Measurements from ENCODE around the gene ACBD5.
"Not testable (repeated sequence)": the region's sequence is repeated elsewhere in the genome, so short reads cannot be mapped to it uniquely, and the experiment has no call there.

The ACBD5 gene

DNA sequence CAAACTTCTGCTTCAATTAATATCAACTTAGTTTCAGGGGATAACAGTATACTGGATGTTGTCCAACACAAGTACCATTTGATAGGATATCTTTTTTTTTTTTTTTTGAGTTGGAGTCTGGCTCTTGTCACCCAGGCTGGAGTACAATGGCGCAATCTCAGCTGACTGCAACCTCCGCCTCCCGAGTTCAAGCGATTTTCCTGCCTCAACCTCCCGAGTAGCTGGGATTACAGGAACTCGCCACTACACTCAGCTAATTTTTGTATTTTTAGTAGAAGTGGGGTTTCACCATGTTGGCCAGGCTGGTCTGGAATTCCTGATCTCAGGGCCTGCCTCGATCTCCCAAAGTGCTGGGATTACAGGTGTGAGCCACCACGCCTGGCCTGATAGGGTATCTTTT, 3.1 kb downstream of the ACBD5 start:
- DNase-seq: not testable (repeated sequence)

DNA sequence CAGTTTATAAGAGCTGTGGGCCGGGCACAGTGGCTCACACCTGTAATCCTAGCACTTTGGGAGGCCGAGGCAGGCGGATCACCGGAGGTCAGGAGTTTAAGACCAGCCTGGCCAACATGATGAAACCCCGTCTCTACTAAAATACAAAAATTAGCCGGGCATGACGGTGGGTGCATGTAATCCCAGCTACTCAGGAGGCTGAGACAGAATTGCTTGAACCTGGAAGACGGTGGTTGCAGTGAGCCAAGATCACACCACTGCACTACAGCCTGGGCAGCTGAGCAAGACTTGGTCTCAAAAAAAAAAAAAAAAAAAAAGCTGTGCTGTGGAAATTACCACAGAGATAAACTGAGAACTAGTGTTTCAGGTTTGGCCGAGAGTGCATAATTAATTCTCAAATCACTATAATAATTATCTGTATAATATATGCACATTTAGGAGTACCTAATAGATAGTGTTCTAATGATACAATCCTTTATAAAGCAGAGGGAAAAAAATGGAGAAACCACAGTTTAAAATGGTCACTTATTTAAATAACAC, 3.9 kb downstream of the ACBD5 start:
- DNase-seq: not testable (repeated sequence)

DNA sequence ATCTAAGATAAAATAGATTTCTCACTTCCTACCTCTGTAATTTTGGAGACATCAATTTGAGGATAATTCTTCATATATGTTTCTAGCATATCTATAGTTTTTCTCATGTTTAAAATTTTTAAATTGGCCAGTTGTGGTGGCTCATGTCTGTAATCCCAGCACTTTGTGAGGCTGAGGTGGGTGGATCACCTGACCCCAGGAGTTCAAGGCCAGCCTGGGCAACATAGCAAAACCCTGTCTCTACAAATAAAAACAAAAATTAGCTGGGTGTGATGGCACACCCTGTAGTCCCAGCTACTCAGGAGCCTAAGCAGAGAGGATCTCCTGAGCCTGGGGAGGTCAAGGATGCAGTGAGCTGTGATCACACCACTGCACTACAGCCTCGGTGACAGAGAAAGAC, 4.9 kb downstream of the ACBD5 start:
- no peak for DNase-seq

DNA sequence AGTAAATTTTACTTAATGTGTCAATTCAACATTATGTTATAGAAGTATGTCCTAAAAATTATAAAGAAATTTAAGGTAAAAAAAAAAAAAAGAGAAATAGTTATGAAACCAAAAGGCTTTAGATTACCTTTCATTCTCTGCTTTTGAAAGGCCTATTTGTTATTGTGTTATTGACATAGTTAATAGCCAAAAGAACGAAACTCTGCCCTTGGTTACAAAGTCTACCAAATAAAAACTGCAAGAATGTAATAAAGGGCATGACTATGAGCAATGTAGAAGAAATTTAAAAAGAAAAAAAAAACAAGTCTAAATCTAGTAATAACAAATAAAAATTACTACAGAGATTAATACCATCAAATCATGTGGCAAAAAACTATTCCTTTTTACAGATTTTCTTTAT, 10.6 kb downstream of the ACBD5 start:
- DNase-seq: no peak

DNA sequence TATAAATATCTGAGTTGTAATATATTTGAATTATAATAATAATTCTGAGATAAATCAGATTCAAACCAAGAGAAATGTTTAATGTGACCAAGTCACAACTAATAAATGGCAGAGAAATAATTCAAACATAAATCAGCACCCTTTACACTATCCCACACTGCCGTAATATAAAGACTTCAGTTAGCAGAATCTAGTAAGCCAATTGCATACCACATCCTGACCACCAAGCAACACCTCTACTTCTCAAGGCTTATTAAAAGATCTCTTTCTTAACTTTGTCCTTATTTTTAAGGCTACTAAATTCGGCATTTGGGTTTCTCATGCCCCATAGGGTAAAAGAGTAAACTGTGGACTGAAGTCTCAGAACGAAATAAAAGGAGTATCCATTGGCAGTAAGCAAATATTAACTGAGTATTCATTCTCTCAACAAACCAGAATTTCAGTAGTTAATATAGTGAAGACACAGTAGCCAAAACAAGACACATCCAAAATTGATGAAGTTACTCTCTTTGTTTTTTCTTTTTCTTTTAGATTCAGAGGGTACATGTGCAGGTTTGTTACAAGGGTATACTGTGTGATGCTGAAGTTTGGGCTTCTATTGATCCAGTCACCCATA, 14.8 kb downstream of the ACBD5 start:
- no peak for DNase-seq

DNA sequence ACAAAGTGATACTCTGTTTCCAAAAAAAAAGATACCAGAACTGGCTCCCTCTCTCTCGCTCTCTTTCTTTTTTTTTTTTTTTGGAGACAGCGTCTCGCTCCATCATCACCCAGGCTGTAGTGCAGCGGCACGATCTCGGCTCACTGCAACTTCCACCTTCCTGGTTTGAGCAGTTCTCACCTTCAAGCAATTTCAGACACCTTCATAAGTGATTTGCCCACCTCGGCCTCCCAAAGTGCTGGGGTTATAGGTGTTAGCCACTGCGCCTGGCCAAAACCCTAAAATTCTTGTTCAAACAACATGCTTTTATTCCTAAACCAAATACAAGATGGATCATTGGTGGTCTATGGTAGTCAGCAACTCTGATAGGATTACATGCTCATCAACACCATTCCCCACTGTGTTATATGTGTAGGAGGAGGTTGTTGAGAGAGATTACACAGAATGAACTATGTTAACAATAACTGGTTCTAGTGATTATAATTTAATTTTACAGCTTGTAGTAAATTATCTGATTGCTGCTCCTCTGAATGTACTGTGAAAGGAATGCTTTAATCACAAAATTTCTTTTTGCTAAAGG, 15.5 kb downstream of the ACBD5 start:
- DNase-seq: peak; percentile 28

DNA sequence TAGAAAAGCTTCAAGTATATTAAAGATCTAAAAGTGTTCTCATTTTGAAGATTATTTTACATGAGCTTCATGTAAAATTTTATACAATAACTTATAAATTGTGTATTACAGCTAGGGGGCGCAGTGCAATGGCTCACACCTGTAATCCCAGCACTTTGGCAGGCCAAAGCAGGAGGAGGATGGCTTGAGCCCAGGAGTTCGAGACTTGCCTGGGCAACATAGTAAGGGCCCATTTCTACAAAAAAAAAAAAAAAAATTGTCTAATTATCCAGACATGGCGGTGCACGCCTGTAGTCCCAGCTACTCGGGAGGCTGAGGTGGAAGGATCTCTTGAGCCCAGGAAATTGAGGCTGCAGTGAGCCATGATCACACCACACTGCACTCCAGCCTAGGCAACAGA, 16.6 kb downstream of the ACBD5 start:
- DNase-seq: no peak

DNA sequence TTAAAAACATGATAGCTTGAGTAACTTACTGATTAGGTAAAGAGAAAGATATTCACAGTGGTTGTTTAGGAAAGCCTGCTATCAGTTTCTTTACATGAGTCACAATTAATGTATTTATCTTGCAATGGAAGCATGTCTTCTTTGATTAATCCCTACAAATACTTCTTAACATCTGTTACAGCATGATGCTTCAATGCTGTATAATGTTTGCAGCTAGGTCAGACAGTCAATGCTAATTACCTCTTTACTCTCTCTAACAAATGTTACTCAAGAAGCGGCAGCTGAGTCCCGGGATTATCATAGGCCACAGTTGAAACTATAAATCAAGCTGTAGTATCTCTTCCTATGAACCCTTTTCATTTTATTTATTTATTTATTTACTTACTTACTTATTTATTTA, 33.2 kb downstream of the ACBD5 start:
- no peak for DNase-seq

DNA sequence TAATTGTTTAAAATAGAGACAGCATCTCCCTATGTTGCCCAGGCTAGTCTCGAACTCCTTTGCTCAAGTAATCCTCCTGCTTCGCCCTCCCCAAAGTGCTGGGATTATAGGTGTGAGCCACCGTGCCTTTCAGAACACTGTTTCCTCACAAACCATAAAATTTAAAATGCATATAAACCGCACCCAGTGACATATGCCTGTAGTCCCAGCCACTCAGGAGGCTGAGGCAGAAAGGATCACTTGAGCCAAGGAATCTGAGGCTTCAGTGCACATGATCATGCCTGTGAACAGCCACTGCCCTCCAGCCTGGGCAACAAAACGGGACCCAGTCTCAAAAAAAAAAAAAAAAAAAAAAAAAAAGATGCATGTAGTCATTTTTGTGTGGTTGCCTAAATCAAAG, 36.8 kb downstream of the ACBD5 start:
- no peak for DNase-seq

DNA sequence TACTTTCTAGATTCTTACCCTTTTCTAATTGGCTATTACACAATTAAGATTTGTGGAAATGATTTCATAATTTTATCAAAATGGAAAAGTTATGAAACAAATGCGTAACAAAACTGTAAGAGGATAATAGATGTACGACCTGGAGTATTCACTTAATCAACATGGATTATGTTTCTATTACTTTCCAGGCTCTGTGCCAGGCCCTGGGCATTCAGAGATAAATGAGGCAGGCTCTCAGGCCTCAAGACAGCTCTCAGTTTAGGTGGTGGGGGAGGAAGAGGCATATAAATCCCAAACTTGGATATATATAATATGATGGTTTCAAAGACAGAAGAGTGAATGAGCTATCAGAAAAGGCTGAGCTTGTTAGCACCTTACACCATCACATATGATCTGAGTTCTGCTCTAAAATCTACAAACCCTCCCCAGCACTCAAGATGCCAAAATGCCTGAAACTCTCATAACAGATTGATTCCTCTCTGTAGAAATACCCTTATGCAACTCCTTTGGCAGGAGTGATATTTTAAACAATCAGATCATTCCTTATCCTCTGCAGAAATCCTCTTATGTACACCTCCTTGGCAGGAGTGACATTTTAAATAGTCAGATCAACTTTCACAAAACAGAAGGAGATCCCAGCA, 42.5 kb downstream of the ACBD5 start:
- no peak for DNase-seq

DNA sequence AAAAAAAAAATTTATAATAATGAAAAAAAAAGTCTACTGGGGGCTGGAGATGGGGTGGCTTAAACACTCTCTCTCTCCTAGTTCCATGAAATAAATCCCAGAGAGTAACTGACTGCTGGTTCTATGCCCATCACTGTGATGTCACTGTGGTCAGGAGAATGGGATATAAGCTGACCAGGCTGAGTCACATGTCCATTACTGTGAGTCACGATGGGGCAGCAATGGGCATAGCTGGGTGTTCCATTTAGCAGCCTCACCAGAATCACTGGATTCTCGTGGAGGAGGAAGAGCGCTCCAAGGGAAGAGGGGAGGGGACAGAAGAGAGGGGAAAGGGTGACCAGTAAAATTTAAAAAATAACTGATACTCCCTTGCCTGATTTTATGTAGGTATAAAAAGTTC, 48.3 kb downstream of the ACBD5 start:
- no peak for DNase-seq

DNA sequence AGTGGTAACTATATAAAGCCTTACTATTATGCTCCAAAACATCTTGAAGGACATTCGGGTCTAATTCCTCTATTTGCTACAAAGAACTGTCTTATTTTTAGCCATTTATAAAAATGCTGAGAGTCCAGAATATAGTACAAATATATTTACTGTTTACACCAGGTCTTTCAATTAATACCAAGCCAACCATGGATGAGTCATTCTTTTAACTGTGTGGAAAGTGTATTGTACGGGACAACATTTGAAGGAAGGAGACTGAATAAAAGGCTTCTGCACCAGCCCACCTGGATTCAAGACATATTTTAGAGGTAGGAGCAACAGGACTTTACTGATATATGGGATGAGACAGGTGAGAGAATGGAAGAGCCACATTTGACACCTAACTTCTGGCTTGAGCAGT, 50.1 kb downstream of the ACBD5 start:
- DNase-seq: no peak

DNA sequence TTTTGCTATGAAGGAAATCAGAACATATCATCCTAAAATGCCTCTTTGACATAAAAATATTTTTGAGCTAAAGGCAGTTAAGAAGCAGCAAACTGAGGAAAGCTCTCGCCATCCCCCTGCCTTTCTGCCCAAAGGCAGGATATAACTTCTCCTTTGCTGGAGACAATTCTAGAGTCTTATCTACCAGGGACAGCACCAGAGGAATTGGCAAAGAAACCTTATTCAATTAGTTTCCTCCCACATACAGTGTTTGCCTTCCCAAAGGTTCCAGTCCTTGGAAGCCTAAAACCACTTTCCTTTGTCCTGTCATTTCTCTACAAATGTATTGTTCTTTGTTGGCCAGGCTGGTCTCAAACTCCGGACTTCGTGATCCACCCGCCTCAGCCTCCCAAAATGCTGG, 51.7 kb downstream of the ACBD5 start:
- DNase-seq: no peak

DNA sequence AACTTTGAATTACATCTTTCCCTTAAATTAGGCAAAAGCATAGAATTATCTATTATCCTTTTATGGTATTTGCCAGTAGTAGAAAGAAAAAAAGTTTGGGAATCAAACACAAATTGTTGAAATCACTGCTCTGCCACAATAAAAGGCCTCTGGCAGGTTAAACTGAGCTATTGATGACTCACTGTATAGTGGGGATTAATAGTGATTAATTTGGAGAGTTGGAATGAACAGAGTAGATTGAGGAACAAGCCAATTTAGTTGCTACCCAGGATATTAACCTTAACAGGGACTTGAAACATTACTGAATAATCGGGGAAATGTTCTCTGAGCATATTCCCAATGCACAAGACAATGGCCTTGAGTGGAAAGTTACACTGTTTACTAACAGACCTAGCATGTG, 52.3 kb downstream of the ACBD5 start:
- DNase-seq: no peak

DNA sequence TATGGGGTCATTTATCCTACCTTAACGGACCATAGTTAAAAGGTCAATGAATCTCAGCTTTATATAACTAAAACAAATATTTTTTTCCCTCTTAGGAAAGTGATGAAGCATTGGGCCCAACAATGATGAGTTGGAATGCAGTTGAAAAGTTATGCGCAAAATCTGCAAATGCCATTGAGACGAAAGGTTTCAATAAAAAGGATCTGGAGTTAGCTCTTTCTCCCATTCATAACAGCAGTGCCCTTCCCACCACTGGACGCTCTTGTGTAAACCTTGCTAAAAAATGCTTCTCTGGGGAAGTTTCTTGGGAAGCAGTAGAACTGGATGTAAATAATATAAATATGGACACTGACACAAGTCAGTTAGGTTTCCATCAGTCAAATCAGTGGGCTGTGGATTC, 70.7 kb downstream of the ACBD5 start:
- DNase-seq: no peak

DNA sequence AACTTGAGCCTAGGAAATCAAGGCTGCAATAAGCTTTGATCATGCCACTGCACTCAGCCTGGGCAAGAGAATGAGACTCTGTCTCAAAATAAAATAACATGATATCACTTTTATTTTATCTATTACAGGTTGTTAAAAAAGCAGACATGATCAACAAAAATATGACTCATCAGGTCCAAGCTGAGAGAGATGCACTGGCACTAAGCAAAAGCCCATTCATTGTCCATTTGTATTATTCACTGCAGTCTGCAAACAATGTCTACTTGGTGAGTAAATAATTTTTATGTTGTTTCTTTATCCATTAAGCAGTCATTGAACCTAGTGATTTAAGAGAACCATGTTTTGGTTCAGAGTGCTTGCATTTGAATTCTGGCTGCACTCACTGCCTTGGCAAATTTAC, 82.2 kb downstream of the ACBD5 start:
- DNase-seq: no peak

DNA sequence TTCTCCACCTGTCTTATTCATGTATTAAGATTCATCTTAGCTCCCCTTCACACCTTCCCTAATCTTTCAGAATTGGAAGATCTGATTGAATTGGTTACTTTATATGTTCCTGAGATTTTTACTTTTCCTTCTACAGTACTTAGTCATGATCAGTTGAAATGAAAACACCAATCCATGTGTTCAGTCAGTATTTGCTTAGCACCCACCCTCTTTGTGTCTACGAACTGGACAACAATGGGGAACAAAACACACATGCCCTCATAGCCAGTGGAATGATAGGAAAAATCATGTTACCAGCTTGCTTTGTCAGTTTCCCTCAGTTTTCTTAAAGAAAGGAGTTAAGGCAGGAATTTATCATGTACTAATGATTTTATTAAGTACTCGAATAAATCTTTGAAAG, 83.4 kb downstream of the ACBD5 start:
- DNase-seq: no peak

DNA sequence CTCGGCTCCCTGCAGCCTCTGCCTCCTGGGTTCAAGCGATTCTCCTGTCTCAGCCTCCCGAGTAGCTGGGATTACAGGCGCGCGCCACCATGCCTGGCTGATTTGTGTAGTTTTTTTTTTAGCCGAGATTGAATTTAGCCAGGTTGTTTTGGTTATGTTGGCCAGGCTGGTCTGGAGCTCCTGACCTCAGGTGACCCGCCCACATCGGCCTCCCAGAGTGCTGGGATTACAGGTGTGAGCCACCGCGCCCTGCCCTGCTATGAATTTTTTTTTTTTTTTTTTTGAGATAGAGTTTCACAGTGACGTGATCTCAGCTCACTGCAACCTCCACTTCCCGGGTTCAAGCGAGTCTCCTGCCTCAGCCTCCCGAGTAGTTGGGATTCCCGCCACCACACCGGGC, 84.0 kb downstream of the ACBD5 start:
- DNase-seq: not testable (repeated sequence)

DNA sequence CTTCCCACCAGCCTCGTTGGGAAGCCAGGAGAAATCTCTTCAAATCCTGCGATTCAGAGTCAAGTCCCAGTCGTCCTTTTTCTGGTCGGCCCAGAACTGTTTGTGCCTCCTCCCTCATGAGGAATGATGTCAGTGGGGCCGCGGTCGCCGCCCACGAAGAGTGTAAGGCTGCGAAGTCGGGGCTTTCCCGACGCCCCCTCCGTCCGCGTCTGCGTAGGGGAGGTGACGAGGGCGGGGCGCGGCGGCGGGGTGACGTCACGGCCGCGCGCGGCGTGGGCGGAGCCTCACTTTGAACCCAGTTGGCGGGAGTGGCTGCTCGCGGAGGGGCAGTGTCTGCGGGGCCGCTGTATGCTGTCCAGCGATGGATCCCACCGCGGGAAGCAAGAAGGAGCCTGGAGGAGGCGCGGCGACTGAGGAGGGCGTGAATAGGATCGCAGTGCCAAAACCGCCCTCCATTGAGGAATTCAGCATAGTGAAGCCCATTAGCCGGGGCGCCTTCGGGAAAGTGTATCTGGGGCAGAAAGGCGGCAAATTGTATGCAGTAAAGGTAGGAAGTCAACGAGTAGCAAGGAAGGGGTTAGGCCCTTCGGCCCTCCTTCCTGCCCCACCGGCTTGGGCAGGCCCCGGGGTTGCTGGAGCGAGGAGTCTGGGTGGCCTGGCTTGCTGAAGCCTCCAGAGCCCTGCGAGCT, 85.4 kb downstream of the ACBD5 start, which contains the start of gene MASTL:
TSS of gene MASTL (plus strand) at position 287 of the 689 bp plus-strand sequence. CDS start at position 362, 75 bp downstream.
- DNase-seq: peak; percentile 94

DNA sequence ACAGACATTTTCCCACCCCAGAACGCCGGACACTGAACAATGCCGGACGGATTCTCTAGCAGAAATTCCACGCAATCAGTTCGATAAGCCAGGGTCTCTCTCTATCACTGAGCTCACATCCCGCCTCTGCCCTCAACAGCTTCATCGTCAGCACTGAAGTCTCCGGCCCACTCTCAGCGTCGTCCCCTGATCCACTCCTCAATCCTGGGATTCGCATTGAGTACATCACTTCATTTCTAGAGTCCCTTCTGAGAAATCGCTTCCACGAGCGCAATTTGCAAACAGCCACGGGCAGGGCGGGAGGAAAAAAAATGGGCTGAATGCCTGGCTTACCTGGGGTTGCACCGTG, 86.8 kb downstream of the ACBD5 start:
- no peak for DNase-seq

DNA sequence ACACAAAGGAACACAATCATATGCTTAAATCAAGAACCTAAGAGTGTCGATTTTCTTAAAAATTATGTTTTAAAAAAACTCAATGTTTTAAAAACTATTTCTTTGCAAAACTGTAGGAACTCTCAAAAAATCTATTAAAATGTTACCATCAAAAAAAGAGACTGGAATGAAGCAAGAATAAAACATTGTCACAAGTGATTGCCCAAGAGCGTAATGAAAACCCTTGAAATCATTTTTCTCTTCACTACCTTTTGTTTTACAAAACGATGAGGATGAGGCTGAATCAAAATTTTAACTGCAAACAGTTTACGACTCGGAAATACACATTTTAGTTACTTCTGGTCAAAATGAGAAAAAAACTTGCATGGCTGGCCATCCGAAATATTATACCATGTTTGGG, 87.3 kb downstream of the ACBD5 start:
- no peak for DNase-seq

DNA sequence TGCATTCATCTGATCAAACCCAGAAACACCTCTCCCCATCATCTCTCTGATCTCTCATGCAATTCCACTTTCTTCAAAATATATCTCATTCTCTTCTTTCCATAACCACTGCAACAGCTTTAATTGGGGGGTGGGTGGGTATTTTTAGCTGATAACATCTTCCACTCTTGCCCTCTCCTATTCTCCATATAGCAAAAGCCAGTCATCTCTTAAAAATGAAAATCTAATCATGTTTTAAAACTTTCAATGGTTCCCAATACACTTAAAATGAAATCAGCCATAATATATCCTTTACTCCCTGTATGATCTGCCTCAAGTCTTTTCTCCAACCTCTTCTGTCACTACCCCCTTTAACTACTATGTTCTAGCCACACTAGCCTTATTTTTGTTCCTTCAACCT, 87.9 kb downstream of the ACBD5 start:
- DNase-seq: no peak

DNA sequence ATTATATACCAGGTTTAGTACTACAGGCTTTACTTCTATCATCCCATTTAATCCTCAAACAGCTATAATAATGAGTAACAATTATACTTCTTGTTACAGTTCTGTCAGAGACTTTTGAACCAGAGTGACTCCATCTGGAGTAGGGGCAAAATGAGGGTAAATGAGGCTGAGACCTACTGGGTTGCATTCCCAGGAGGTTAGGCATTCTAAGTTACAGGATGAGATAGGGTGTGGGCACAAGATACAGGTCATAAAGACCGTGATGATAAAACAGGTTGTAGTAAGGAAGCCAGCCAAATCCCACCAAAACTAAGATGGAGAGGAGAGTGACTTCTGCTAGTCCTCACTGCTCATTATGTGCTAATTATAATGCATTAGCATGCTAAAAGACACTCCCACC, 90.3 kb downstream of the ACBD5 start:
- no peak for DNase-seq

DNA sequence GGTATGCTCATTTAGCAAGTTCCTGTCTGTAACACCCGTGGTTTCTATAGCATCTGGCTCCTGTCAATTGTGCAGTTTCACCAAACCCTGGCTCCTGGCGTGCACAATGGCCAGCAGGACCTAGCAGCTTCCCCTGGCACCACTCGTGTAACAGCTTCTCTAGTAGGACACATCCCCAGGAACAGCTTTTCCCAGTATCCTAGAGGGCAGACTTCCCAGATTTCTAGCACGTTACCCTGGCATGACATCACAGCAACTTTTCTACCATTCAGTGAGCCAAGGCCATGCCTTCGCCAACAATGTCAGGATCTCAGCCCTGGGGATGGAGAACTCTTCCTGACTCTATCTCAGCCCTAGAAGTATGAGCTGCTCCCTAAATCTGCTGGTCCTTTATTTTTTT, 92.9 kb downstream of the ACBD5 start:
- DNase-seq: no peak
